Measurements from ENCODE around the gene BDKRB2. TPM values are rescaled to one million over a fixed set of nuclear protein-coding genes. Genes with fewer than 3 reads are reported as not detected.

Gene BDKRB2
- total and polyA plus RNA-seq, 10 donors, result 0.02 to 0.57 (median 0.13) TPM; not detected in 3

GRCh38 chr14:96214793-96215192 is 10.2 kb downstream of the BDKRB2 start:
- peaks cover 0 to 29% (median 0%) of the 10 kb centered on the region in 7 donors for H3K27me3 ChIP-seq (replicated peaks in 1 of 7)
- H3K36me3 ChIP-seq, result no peaks in the 10 kb centered on the region
- WGBS, 5 donors, result 80 to 91% (median 90%) methylated on average over 4 of the region's 4 CpGs
- peaks cover 0 to 21% (median 15%) of the 10 kb centered on the region in 8 donors for H3K9me3 ChIP-seq
- no peak for DNase-seq
- H3K27ac ChIP-seq, result no peak overlapping the region
- no peaks in the 10 kb centered on the region for H3K4me1 ChIP-seq
- TF ChIP-seq POLR2A (IDR thresholded peaks at IDR 0.05), result no peak
- no peak for TF ChIP-seq CTCF (IDR thresholded peaks at IDR 0.05 in 8 of 11, conservative IDR thresholded peaks at IDR 0.05 in 3 of 11)
- TF ChIP-seq POLR2AphosphoS5 (IDR thresholded peaks at IDR 0.05), result no peak
- intact Hi-C loops (cut with DNase I; ENCODE audit: low total_unique reads), result no loop called here
- H3K4me3 ChIP-seq, result no peak overlapping the region

GRCh38 chr14:96215452-96216244 is 11.0 kb downstream of the BDKRB2 start:
- TF ChIP-seq POLR2AphosphoS5 (IDR thresholded peaks at IDR 0.05), result no peak
- intact Hi-C loops (cut with DNase I; ENCODE audit: low total_unique reads), result no loop called here
- 79 to 96% (median 83%) methylated on average over 6 to 7 of the region's 7 CpGs for WGBS, 5 donors

GRCh38 chr14:96216627-96217026 is 12.0 kb downstream of the BDKRB2 start:
- Histone ChIP-seq H3K9me3 (peaks cover 0 to 13% (median 11%) of the 10 kb centered on the region in 8 donors), H3K4me3 (no peak overlapping the region), H3K4me1 (no peaks in the 10 kb centered on the region), H3K36me3 (no peaks in the 10 kb centered on the region), H3K27me3 (replicated peaks in 1 of 7) (peaks cover 0 to 47% (median 0%) of the 10 kb centered on the region in 7 donors), H3K27ac (no peak overlapping the region)
- 77 to 100% (median 92%) methylated on average over 1 of the region's 1 CpG for WGBS, 5 donors
- no peak for TF ChIP-seq POLR2AphosphoS5 (IDR thresholded peaks at IDR 0.05)
- no peak for TF ChIP-seq CTCF (IDR thresholded peaks at IDR 0.05 in 8 of 11, conservative IDR thresholded peaks at IDR 0.05 in 3 of 11)
- TF ChIP-seq POLR2A (IDR thresholded peaks at IDR 0.05), result no peak
- no peak for DNase-seq
- intact Hi-C loops (cut with DNase I; ENCODE audit: low total_unique reads), result no loop called here

More at GRCh38 chr14:96215452-96216244, 11.0 kb downstream of the BDKRB2 start:
- no peak for DNase-seq
- Histone ChIP-seq H3K27ac (no peak overlapping the region), H3K4me1 (no peaks in the 10 kb centered on the region), H3K4me3 (no peak overlapping the region), H3K36me3 (no peaks in the 10 kb centered on the region), H3K27me3 (replicated peaks in 1 of 7) (peaks cover 0 to 37% (median 0%) of the 10 kb centered on the region in 7 donors), H3K9me3 (peaks cover 0 to 21% (median 15%) of the 10 kb centered on the region in 8 donors)

- intact Hi-C loops (cut with DNase I; ENCODE audit: low total_unique reads), result no loop called here
- WGBS, 5 donors, result 74 to 83% (median 79%) methylated on average over 7 to 8 of the region's 8 CpGs
These were observed 12.8 kb downstream of the BDKRB2 start for GRCh38 chr14:96217376-96217913.

More at GRCh38 chr14:96217376-96217913, 12.8 kb downstream of the BDKRB2 start:
- no peak for DNase-seq
- no peak overlapping the region for H3K4me3 ChIP-seq
- no peak overlapping the region for H3K27ac ChIP-seq
- peaks cover 0 to 51% (median 0%) of the 10 kb centered on the region in 7 donors for H3K27me3 ChIP-seq (replicated peaks in 1 of 7)
- H3K4me1 ChIP-seq, result no peaks in the 10 kb centered on the region
- no peaks in the 10 kb centered on the region for H3K36me3 ChIP-seq
- peaks cover 0 to 5% (median 3%) of the 10 kb centered on the region in 8 donors for H3K9me3 ChIP-seq
- TF ChIP-seq POLR2A (IDR thresholded peaks at IDR 0.05) (no peak), CTCF (IDR thresholded peaks at IDR 0.05 in 8 of 11, conservative IDR thresholded peaks at IDR 0.05 in 3 of 11) (no peak), POLR2AphosphoS5 (IDR thresholded peaks at IDR 0.05) (no peak)

Measured in spleen (tissue), 11 donors.